Muscle of leg (tissue), 9 donors: ENCODE results near the gene KLHL41. TPM values are rescaled to one million over a fixed set of nuclear protein-coding genes. Genes with fewer than 3 reads are reported as not detected.

Source experiments
- polyA plus RNA-seq, 8 donors: library from polyadenylated mRNA; unstranded; fragments of 120-200 nt; gene quantifications; one replicate each; pipeline versions ENCODE4 v1.2.1 to v1.2.3, GENCODE V29; 2013; ENCODE audit warnings: inconsistent platforms in 1 of 8, low replicate concordance in 1 of 8; ENCODE audit not compliant: insufficient read length in 8 of 8, insufficient read depth in 1 of 8
- total RNA-seq: library from RNA; stranded (reverse); fragments of 120-200 nt; gene quantifications from one replicate; pipeline ENCODE4 v1.2.4, GENCODE V29; 2013

Gene KLHL41
- total and polyA plus RNA-seq, 9 donors: 2,102 to 3,717 (median 2,863) TPM

Other genes with a start within 250 kb of the KLHL41 start
- gene LRP2, start 147.2 kb upstream of the KLHL41 start, total RNA-seq: 0.13 TPM
- under 1 TPM in 7 of 8 donors, not detected in 1; 0.05 to 0.40 (median 0.09) TPM for gene LRP2, start 147.2 kb upstream of the KLHL41 start, polyA plus RNA-seq
- gene BBS5, start 30.2 kb upstream of the KLHL41 start, total RNA-seq: 4.9 TPM
- 1 to 10 TPM; 3.3 to 7.0 (median 5.0) TPM for gene BBS5, start 30.2 kb upstream of the KLHL41 start, polyA plus RNA-seq
- 24.6 TPM for gene FASTKD1, start 64.2 kb downstream of the KLHL41 start, total RNA-seq
- 10 to 100 TPM; 12.0 to 28.8 (median 20.0) TPM for gene FASTKD1, start 64.2 kb downstream of the KLHL41 start, polyA plus RNA-seq
- 35.2 TPM for gene PPIG, start 74.6 kb downstream of the KLHL41 start, total RNA-seq
- 10 to 100 TPM; 44.5 to 61.0 (median 50.5) TPM for gene PPIG, start 74.6 kb downstream of the KLHL41 start, polyA plus RNA-seq
- not detected for gene CFAP210, start 184.7 kb downstream of the KLHL41 start, total RNA-seq
- gene CFAP210, start 184.7 kb downstream of the KLHL41 start, polyA plus RNA-seq: under 1 TPM; 0.10 to 0.57 (median 0.17) TPM
- gene PHOSPHO2, start 184.8 kb downstream of the KLHL41 start, total RNA-seq: 3.7 TPM
- 1 to 10 TPM; 2.7 to 8.2 (median 4.5) TPM for gene PHOSPHO2, start 184.8 kb downstream of the KLHL41 start, polyA plus RNA-seq
- 39.9 TPM for gene KLHL23, start 224.1 kb downstream of the KLHL41 start, total RNA-seq
- 10 to 100 TPM; 22.2 to 31.5 (median 29.3) TPM for gene KLHL23, start 224.1 kb downstream of the KLHL41 start, polyA plus RNA-seq